IMR-90 (cell line): Measurements from ENCODE around the gene DCAF17. TPM values are rescaled to one million over a fixed set of nuclear protein-coding genes. Genes with fewer than 3 reads are reported as not detected.

ENCODE experiments used
- ATAC-seq: fragments of 200-7000 bp; cut with Tn5 transposase; 2 replicates; pipeline ENCODE4 v1.9.1; 2020; ENCODE audit warnings: low read depth, mild to moderate bottlenecking, moderate library complexity
- BruUV-seq: library from RNA; stranded (reverse); fragments of 400-500 nt; replicated peaks from 2 replicates; lab custom pipeline; 2021; lab: Mats Ljungman, UMichigan
- CTCF ChIA-PET: fragments of 300-600 bp; formaldehyde crosslinking; extraction: SDS; loops from one replicate; lab custom pipeline; 2021; ENCODE audit warnings: antibody characterized with exemption; lab: Yijun Ruan, JAX
- POLR2A ChIA-PET: fragments of 300-600 bp; sonication (Branson Sonifier 250); formaldehyde crosslinking; loops from one replicate; lab custom pipeline; 2022; ENCODE audit warnings: antibody characterized with exemption; ENCODE audit not compliant: unreplicated experiment; lab: Charles Lee
- DNase-seq: peaks from one replicate; pipeline ENCODE4 v3.0.0; 2013
- H2AFZ ChIP-seq: replicated peaks from 2 replicates; pipeline ENCODE3; 2013; ENCODE audit warnings: low read length, mild to moderate bottlenecking; ENCODE audit not compliant: poor library complexity
- H2AK5ac ChIP-seq: 2 replicates; pipeline ENCODE4 v1.6.1; 2013; ENCODE audit warnings: low read depth, low read length, inconsistent platforms
- H2AK9ac ChIP-seq: replicated peaks from 2 replicates; pipeline ENCODE3; 2013; ENCODE audit warnings: mild to moderate bottlenecking, low read depth, low read length, moderate library complexity; ENCODE audit not compliant: poor library complexity
- H2BK120ac ChIP-seq: 2 replicates; pipeline ENCODE4 v1.6.1; 2013; ENCODE audit warnings: low read depth, low read length, inconsistent platforms
- H2BK15ac ChIP-seq: 3 replicates; pipeline ENCODE4 v1.6.1; 2013; ENCODE audit warnings: low read depth, low read length, inconsistent platforms
- H2BK20ac ChIP-seq: 2 replicates; pipeline ENCODE4 v1.6.1; 2013; ENCODE audit warnings: low read depth, mild to moderate bottlenecking, inconsistent platforms, low read length, moderate library complexity
- H2BK5ac ChIP-seq: 2 replicates; pipeline ENCODE4 v1.6.1; 2013; ENCODE audit warnings: mild to moderate bottlenecking, low read depth, low read length, inconsistent platforms; ENCODE audit not compliant: poor library complexity, severe bottlenecking
- H3K14ac ChIP-seq: replicated peaks from 2 replicates; pipeline ENCODE4 v1.6.1; 2013; ENCODE audit warnings: low read depth, low read length, inconsistent platforms
- H3K18ac ChIP-seq: 2 replicates; pipeline ENCODE4 v1.6.1; 2013; ENCODE audit warnings: low read depth, low read length, control low read depth
- H3K23ac ChIP-seq: 2 replicates; pipeline ENCODE4 v1.6.1; 2013; ENCODE audit warnings: low read depth, low read length, inconsistent platforms
- H3K27ac ChIP-seq: 2 replicates; pipeline ENCODE4 v1.5.1; 2013; ENCODE audit warnings: mild to moderate bottlenecking, control low read depth, low read length; ENCODE audit not compliant: insufficient read depth
- H3K27me3 ChIP-seq: 2 replicates; pipeline ENCODE4 v1.6.1; 2013; ENCODE audit warnings: low read length; ENCODE audit not compliant: control insufficient read depth, insufficient read depth
- H3K36me3 ChIP-seq: 2 replicates; pipeline ENCODE4 v1.6.1; 2013; ENCODE audit warnings: low read length, mixed read lengths; ENCODE audit not compliant: control insufficient read depth, insufficient read depth
- H3K4ac ChIP-seq: 2 replicates; pipeline ENCODE4 v1.6.1; 2013; ENCODE audit warnings: low read depth, low read length, inconsistent platforms
- H3K4me1 ChIP-seq: 2 replicates; pipeline ENCODE4 v1.6.1; 2013; ENCODE audit warnings: low read length, mixed read lengths; ENCODE audit not compliant: control insufficient read depth, insufficient read depth
- H3K4me2 ChIP-seq: 2 replicates; pipeline ENCODE4 v1.6.1; 2013; ENCODE audit warnings: low read depth, mild to moderate bottlenecking, control low read depth, low read length, moderate library complexity
- H3K4me3 ChIP-seq: 2 replicates; pipeline ENCODE4 v1.5.1; 2013; ENCODE audit warnings: low read depth, mild to moderate bottlenecking, control low read depth, low read length, moderate library complexity; ENCODE audit not compliant: insufficient read depth
- H3K56ac ChIP-seq: 2 replicates; pipeline ENCODE4 v1.6.1; 2013; ENCODE audit warnings: low read length, inconsistent platforms; ENCODE audit not compliant: insufficient read depth; ENCODE audit errors: extremely low read depth
- H3K79me1 ChIP-seq, 2 experiments: 2 replicates each; pipeline ENCODE4 v1.6.1; 2013; ENCODE audit warnings: low read length in 2 of 2, inconsistent platforms in 1 of 2, low read depth in 1 of 2
- H3K9ac ChIP-seq: 2 replicates; pipeline ENCODE4 v1.6.1; 2013; ENCODE audit warnings: low read depth, low read length, control low read depth
- H3K9me1 ChIP-seq: 2 replicates; pipeline ENCODE4 v1.6.1; 2013; ENCODE audit warnings: low read length, inconsistent platforms; ENCODE audit not compliant: insufficient read depth
- H3K9me3 ChIP-seq: 2 replicates; pipeline ENCODE4 v1.6.1; 2013; ENCODE audit warnings: low read length; ENCODE audit not compliant: control insufficient read depth, insufficient read depth
- H4K20me1 ChIP-seq: 2 replicates; pipeline ENCODE4 v1.6.1; 2013; ENCODE audit warnings: low read length, inconsistent platforms; ENCODE audit not compliant: insufficient read depth
- H4K5ac ChIP-seq: 2 replicates; pipeline ENCODE4 v1.6.1; 2013; ENCODE audit warnings: mild to moderate bottlenecking, low read depth, low read length, control low read depth
- H4K8ac ChIP-seq, 2 experiments: 2 replicates each; pipeline ENCODE4 v1.6.1; 2013; ENCODE audit warnings: low read depth in 2 of 2, low read length in 2 of 2, control low read depth in 1 of 2, inconsistent platforms in 1 of 2
- H4K91ac ChIP-seq: 2 replicates; pipeline ENCODE4 v1.6.1; 2013; ENCODE audit warnings: low read depth, low read length, inconsistent platforms; ENCODE audit not compliant: insufficient read depth
- BHLHE40 ChIP-seq: fragments of 150-350 bp; IDR thresholded peaks from 2 replicates; pipeline ENCODE4 v1.6.1; 2016; ENCODE audit warnings: mild to moderate bottlenecking, low read depth, low read length
- MAZ ChIP-seq: IDR thresholded peaks from 2 replicates; pipeline ENCODE4 v1.6.1; 2012; ENCODE audit warnings: low read depth, mild to moderate bottlenecking, low read length, improper control_type of control experiment, moderate library complexity, borderline replicate concordance
- dilution Hi-C: fragments of 300-500 bp; cut with HindIII; formaldehyde crosslinking; loops from one replicate; pipeline ENCODE4 v1.14.3; 2018; ENCODE audit warnings: low sequenced_read_pairs; ENCODE audit not compliant: unreplicated experiment
- in situ Hi-C: fragments of 300-500 bp; cut with MboI; formaldehyde crosslinking; loops from 3 replicates; pipeline ENCODE4 v1.14.3; 2019; ENCODE audit warnings: low sequenced_read_pairs, inconsistent platforms, mixed read lengths
- intact Hi-C: fragments of 100-400 bp; cut with micrococcal nuclease; formaldehyde crosslinking; loops from 2 replicates; pipeline ENCODE4 v1.10.0; 2022
- polyA plus RNA-seq, 3 experiments: library from polyadenylated mRNA; depleted of rRNA; stranded (reverse); fragments of >200 nt; gene quantifications; 2 replicates each; pipeline ENCODE4 v1.2.3, GENCODE V29; 2012; ENCODE audit warnings: low replicate concordance in 1 of 3
- total RNA-seq: library from RNA; depleted of rRNA; stranded (reverse); fragments of >200 nt; gene quantifications from 2 replicates; pipeline ENCODE4 v1.2.3, GENCODE V29; 2012

The DCAF17 gene
- total and polyA plus RNA-seq, 2 of the 4 experiments (the other 2 are of a cell fraction): 6.7 to 13.1 TPM

DNA sequence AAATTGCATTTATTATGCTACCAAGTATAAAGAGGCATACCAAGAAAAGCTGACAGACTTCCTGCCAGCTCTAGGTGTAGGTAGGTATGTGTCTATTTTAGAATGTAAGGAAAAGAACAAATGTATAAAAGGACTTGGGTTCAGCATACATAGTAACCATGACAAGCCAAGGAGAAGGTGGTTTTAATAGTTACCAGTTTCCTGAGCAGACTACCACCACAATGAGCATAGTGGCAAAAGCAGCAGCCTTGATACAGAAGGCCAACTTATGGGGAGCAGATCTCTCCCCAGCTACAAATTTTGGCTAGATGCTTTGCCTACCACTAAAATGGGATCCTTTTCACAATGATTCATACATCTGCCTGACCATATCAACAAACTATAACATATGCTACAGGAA lies 34.7 kb upstream of the DCAF17 start:
- ChIA-PET CTCF (interaction anchor here (1.1 to 1.3 kb wide), 3 partner anchors 10 to 17 kb away, joined by 4 to 6 read pairs (median 4); no protein-coding TSS in a partner anchor), POLR2A (no interaction called here)
- Histone ChIP-seq H3K4me3 (no peak overlapping the region), H3K27ac (no peak overlapping the region), H3K4ac (no peak overlapping the region), H3K14ac (no peak overlapping the region), H2BK20ac (no peak overlapping the region), H3K79me1 (peaks cover 9 to 16% of the 10 kb centered on the region in 2 experiments; a peak in 2 of 4 replicates), H2AFZ (no peak overlapping the region), H2AK9ac (no peak overlapping the region), H3K4me1 (peaks cover 2% of the 10 kb centered on the region; the same call in 1 of the 2 replicates), H3K18ac (no peak overlapping the region), H4K8ac (no peak overlapping the region), H2AK5ac (no peak overlapping the region), H3K9me3 (no peaks in the 10 kb centered on the region), H3K9ac (no peak overlapping the region), H3K9me1 (peaks cover 3% of the 10 kb centered on the region), H3K23ac (no peak overlapping the region), H4K5ac (no peak overlapping the region), H3K56ac (no peak overlapping the region), H3K4me2 (no peak overlapping the region), H3K27me3 (no peaks in the 10 kb centered on the region), H2BK5ac (no peak overlapping the region), H2BK120ac (no peak overlapping the region), H4K20me1 (no peaks in the 10 kb centered on the region), H2BK15ac (no peak overlapping the region), H3K36me3 (no peaks in the 10 kb centered on the region), H4K91ac (no peak overlapping the region)
- BruUV-seq: no TSS peak
- dilution Hi-C loops: no loop called here
- TF ChIP-seq BHLHE40: no peak
- no peak for TF ChIP-seq MAZ
- in situ Hi-C loops: no loop called here
- no peak for ATAC-seq
- intact Hi-C loops: no loop called here
- no peak for DNase-seq
